ENCODE data around the gene SLC28A2.
"Not testable (repeated sequence)": the region's sequence is repeated elsewhere in the genome, so short reads cannot be mapped to it uniquely, and the experiment has no call there.

The SLC28A2 gene

GRCh38 chr15:45307230-45307924, 55.3 kb downstream of the SLC28A2 start:
- H3K4me3 ChIP-seq (replicated peaks; ENCODE audit: low read depth, low read length), result peak overlapping the region; percentile 9
- peak; percentile 67 for DNase-seq (ENCODE audit: low read depth)
- TF ChIP-seq, protein P1, sequence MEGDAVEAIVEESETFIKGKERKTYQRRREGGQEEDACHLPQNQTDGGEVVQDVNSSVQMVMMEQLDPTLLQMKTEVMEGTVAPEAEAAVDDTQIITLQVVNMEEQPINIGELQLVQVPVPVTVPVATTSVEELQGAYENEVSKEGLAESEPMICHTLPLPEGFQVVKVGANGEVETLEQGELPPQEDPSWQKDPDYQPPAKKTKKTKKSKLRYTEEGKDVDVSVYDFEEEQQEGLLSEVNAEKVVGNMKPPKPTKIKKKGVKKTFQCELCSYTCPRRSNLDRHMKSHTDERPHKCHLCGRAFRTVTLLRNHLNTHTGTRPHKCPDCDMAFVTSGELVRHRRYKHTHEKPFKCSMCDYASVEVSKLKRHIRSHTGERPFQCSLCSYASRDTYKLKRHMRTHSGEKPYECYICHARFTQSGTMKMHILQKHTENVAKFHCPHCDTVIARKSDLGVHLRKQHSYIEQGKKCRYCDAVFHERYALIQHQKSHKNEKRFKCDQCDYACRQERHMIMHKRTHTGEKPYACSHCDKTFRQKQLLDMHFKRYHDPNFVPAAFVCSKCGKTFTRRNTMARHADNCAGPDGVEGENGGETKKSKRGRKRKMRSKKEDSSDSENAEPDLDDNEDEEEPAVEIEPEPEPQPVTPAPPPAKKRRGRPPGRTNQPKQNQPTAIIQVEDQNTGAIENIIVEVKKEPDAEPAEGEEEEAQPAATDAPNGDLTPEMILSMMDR (IDR thresholded peaks at IDR 0.05; ENCODE audit: low read length, missing control alignments), result peak; percentile 59

- not testable (repeated sequence) for DNase-seq (ENCODE audit: low read depth); H3K4me3 ChIP-seq (replicated peaks; ENCODE audit: low read depth, low read length)
Measured at GRCh38 chr15:45314117-45314516, 62.1 kb downstream of the SLC28A2 start.

DNA sequence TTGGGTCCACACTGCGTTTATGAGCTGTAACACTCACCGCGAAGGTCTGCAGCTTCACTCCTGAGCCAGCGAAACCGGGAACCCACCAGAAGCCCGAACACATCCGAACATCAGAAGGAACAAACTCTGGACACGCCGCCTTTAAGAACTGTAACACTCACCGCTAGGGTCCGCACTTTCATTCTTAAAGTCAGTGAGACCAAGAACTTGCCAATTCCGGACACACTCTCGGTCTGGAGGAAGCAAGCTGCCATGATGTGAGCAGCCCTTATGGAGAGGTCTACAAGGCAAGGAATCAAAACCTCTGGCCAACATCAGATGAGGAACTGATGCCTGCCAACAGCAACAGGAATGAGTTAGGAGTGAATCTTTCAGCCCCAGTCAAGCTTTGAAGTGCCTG, 62.9 kb downstream of the SLC28A2 start:
- peak; percentile 13 for DNase-seq (ENCODE audit: low read depth)
- H3K4me3 ChIP-seq (replicated peaks; ENCODE audit: low read depth, low read length), result no peak overlapping the region
- TF ChIP-seq, protein P1 (IDR thresholded peaks at IDR 0.05; ENCODE audit: low read length, missing control alignments), result no peak

DNA sequence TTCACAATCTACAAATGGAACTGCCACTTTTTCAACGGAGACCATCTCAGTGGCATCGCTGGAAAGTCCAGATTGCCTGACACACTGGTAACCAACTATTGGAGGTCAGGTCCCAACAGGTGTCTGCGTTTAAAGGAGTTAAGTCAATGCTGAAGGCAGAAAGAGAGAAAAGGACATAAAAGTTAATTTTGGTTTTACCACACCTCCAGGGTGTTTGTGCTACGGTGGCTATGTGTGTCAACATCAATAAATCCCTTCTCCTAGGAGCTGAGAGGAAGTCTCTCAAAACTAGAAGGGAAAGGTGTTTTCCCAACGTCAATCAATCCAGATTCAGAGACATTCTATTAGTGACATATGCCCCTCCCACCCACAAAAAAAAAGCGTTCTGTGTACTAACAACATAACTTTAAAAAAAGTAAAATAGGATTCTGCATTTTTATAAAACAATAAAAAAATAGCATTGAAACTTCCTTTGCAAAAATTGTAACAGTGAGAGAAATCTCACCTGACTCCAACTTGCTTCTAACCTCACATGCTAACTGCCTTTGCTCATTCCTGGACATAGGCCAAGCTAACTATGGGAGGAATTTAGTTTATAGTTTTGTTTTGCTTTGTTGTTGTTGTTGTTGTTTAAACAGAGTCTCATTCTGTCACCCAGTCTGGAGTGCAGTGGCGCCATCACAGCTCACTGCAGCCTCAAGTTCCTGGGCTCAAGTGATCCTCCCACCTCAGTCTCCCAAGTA, 67.6 kb downstream of the SLC28A2 start:
- H3K4me3 ChIP-seq (replicated peaks; ENCODE audit: low read depth, low read length), result no peak overlapping the region
- DNase-seq (ENCODE audit: low read depth), result no peak
- TF ChIP-seq, protein P1 (IDR thresholded peaks at IDR 0.05; ENCODE audit: low read length, missing control alignments), result no peak

- TF ChIP-seq, protein P1 (IDR thresholded peaks at IDR 0.05; ENCODE audit: low read length, missing control alignments), result no peak
- DNase-seq (ENCODE audit: low read depth), result no peak
- H3K4me3 ChIP-seq (replicated peaks; ENCODE audit: low read depth, low read length), result no peak overlapping the region
Measured at GRCh38 chr15:45320581-45321205, 68.7 kb downstream of the SLC28A2 start.

DNA sequence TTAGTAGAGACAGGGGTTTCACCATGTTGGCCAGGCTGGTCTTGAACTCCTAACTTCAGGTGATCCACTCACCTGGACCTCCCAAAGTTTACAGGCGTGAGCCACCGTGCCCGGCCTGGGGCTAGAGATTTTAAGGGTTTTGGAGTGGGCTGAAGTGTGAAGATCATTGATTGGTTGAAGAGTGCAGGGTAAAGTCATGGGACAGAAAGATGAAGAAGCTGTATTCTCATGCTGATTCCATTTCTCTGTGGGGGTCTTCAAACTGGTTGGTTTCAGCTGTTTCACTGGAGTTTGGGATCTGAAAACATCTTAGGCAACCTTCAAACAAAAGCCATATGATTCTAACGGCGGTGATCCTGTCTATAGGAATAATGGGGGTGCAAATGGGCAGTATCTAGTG, 74.2 kb downstream of the SLC28A2 start:
- H3K4me3 ChIP-seq (replicated peaks; ENCODE audit: low read depth, low read length), result no peak overlapping the region
- TF ChIP-seq, protein P1 (IDR thresholded peaks at IDR 0.05; ENCODE audit: low read length, missing control alignments), result no peak
- DNase-seq (ENCODE audit: low read depth), result no peak

DNA sequence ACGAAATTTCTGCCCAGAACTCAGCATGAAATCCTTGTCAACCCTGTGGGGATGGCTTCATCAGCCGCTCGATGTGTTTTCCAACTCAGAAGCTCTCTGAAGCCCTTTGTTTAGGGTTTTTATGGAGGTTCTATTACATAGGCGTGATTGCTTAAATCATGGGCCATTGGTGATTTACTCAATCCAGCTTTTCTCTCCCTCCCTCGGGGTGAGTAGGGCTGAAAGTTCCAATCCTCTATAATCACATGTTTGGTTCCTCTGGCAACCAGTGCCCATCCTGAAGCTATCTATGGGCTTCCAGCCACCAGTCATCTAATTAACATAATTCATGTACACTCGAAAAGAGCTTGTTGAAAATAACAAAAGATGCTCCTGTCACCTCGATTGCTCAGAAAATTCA, 74.7 kb downstream of the SLC28A2 start:
- DNase-seq (ENCODE audit: low read depth), result no peak
- no peak overlapping the region for H3K4me3 ChIP-seq (replicated peaks; ENCODE audit: low read depth, low read length)
- TF ChIP-seq, protein P1 (IDR thresholded peaks at IDR 0.05; ENCODE audit: low read length, missing control alignments), result no peak
